K562 (cell line): ENCODE data around the gene PYY. TPM values are rescaled to one million over a fixed set of nuclear protein-coding genes. Genes with fewer than 3 reads are reported as not detected.

Source experiments
- BACH1 ChIP-seq: fragments of 200-800 bp; sonication (Bioruptor generic); IDR thresholded peaks from 2 replicates; pipeline ENCODE4 v1.6.1; 2016; ENCODE audit warnings: missing genetic modification characterization, missing compliant biosample characterization
- ETV1 ChIP-seq: fragments of 450-650 bp; conservative IDR thresholded peaks from 2 replicates; pipeline ENCODE4 v1.6.1; 2016; ENCODE audit warnings: missing genetic modification characterization, control low read depth, low read depth, missing compliant biosample characterization
- MGA ChIP-seq: fragments of 450-650 bp; IDR thresholded peaks from 2 replicates; pipeline ENCODE4 v1.6.1; 2016; ENCODE audit warnings: mild to moderate bottlenecking, moderate library complexity
- NFIX ChIP-seq: fragments of 250-450 bp; sonication (Bioruptor Pico); IDR thresholded peaks from 2 replicates; pipeline ENCODE4 v1.4.0; 2020; ENCODE audit warnings: low read depth, mild to moderate bottlenecking, moderate library complexity
- POU5F1 ChIP-seq: fragments of 150-350 bp; IDR thresholded peaks from 2 replicates; pipeline ENCODE4 v1.6.1; 2014; ENCODE audit warnings: borderline replicate concordance, low read length, low read depth, mild to moderate bottlenecking; ENCODE audit not compliant: partially characterized antibody
- ZNF707 ChIP-seq: fragments of 250-450 bp; sonication (Bioruptor Pico); conservative IDR thresholded peaks from 2 replicates; pipeline ENCODE4 v1.8.0; 2022; ENCODE audit warnings: inconsistent platforms, mild to moderate bottlenecking, moderate library complexity
- ZNF766 ChIP-seq: fragments of 200-800 bp; sonication (Bioruptor generic); conservative IDR thresholded peaks from 2 replicates; pipeline ENCODE4 v1.6.1; 2016; ENCODE audit warnings: missing genetic modification characterization, missing compliant biosample characterization
- polyA plus RNA-seq, 8 experiments: library from polyadenylated mRNA; depleted of rRNA in 4 of 8; stranded (reverse) in 5 of 8; unstranded in 3 of 8; fragments of >200 nt; fragmentation: Nextera tagmentation in 2 of 8; fragmentation: Illumina TruSeq in 1 of 8; extraction: Ambion mirVana in 2 of 8; extraction: Trizol in 1 of 8; gene quantifications; 2 replicates each; pipeline versions ENCODE4 v1.2.1 to v1.2.3, GENCODE V29; 2011 to 2014; ENCODE audit warnings: inconsistent platforms in 1 of 8, missing spikeins in 1 of 8
- total RNA-seq, 7 experiments: library from RNA; depleted of rRNA in 6 of 7; stranded (reverse); fragments of >200 nt in 6 of 7; fragmentation: Illumina TruSeq in 2 of 7; extraction: Trizol in 2 of 7; gene quantifications; 2 replicates each; pipeline versions ENCODE4 v1.2.1 to v1.2.3, GENCODE V29; 2011 to 2021; ENCODE audit warnings: low replicate concordance in 1 of 7
- TF ChIP-seq, protein P1 (sequence below): sonication (generic); formaldehyde crosslinking; IDR thresholded peaks from 2 replicates; pipeline ENCODE4 v1.8.1; 2023; ENCODE audit warnings: missing genetic modification reagents, mild to moderate bottlenecking, borderline replicate concordance

PYY gene
- total and polyA plus RNA-seq, 9 of the 15 experiments (the other 6 are each of a cell fraction or from before 2014, with no cell fraction given) = not detected

DNA sequence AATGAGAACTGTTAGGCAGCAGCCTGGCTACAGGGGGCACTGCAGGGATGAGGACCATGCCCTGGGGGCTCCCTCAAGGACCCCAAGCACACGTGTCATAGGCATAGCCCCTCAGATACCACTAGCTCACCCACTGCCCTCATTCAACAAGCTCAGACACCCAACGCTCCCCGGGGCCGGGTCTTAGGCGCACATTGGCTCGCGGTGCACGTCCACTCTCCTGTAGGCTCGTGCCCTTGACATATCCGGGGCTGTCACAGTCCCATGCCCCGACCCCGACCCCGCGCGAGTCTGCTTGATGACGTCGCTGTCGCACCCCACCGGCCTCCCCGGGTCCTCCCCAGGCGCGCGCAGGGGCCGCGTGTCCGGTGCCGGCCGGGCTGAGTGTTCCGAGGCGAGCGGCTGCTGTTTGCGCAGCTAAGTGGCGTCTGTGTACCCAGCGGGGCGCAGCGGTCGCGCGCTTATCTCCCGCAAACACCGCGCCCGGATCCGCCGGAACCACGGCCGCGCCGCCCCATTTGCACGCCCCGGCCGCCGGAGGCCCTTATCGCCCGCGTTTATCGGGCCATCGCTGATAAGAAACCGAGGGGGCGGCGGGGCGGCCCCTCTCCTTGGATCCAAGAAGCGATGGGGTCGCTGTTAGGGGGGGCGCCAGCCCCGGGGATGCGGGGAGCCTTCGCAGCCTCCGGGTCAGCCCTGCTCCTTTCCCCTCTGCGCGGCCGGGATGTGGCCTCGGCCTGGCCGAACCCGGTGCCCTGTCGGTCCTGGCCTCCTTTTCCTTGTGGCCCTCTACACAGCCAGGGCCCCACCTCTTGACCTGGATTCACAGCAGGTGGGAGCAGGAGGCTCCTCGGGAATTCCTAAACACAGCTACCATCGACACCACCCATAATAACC, 30.0 kb upstream of the PYY start (continued):
- TF ChIP-seq, protein P1, sequence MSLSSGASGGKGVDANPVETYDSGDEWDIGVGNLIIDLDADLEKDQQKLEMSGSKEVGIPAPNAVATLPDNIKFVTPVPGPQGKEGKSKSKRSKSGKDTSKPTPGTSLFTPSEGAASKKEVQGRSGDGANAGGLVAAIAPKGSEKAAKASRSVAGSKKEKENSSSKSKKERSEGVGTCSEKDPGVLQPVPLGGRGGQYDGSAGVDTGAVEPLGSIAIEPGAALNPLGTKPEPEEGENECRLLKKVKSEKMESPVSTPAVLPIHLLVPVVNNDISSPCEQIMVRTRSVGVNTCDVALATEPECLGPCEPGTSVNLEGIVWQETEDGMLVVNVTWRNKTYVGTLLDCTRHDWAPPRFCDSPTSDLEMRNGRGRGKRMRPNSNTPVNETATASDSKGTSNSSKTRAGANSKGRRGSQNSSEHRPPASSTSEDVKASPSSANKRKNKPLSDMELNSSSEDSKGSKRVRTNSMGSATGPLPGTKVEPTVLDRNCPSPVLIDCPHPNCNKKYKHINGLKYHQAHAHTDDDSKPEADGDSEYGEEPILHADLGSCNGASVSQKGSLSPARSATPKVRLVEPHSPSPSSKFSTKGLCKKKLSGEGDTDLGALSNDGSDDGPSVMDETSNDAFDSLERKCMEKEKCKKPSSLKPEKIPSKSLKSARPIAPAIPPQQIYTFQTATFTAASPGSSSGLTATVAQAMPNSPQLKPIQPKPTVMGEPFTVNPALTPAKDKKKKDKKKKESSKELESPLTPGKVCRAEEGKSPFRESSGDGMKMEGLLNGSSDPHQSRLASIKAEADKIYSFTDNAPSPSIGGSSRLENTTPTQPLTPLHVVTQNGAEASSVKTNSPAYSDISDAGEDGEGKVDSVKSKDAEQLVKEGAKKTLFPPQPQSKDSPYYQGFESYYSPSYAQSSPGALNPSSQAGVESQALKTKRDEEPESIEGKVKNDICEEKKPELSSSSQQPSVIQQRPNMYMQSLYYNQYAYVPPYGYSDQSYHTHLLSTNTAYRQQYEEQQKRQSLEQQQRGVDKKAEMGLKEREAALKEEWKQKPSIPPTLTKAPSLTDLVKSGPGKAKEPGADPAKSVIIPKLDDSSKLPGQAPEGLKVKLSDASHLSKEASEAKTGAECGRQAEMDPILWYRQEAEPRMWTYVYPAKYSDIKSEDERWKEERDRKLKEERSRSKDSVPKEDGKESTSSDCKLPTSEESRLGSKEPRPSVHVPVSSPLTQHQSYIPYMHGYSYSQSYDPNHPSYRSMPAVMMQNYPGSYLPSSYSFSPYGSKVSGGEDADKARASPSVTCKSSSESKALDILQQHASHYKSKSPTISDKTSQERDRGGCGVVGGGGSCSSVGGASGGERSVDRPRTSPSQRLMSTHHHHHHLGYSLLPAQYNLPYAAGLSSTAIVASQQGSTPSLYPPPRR (CRISPR knock-in tag) = no peak
- TF ChIP-seq BACH1 (tag) (no peak), MGA (peak; percentile 78), ETV1 (tag) (peak; percentile 86), ZNF766 (CRISPR knock-in tag) (no peak), NFIX (no peak), ZNF707 (CRISPR knock-in tag) (no peak), POU5F1 (no peak)
